ENCODE measurements around the gene HES6.

The HES6 gene

DNA sequence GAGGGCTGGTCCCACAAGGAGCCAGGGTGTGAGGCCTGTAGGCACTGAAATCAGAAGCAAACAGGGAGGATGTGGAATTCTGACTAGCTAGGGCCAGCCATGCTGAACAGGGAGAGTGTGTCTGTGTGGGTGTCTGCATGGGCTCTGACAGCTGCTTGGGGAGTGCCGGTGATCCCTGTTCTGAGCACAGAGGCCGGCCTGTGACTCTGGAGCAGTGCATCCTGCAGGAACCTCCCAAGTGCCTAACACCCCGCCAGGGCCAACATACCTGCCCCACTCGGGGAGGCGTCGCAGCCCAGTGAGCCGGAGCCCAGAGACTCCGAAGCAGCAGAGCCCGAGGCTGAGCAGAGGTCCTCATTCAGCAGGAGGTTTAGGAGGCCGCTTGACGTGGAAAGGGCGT lies 11.5 kb upstream of the HES6 start:
- no peaks in the 10 kb centered on the region for H3K27me3 ChIP-seq (ENCODE audit: insufficient read depth, low read length)
- H3K4me3 ChIP-seq (ENCODE audit: low read length): no peak overlapping the region
- no peaks in the 10 kb centered on the region for H3K4me1 ChIP-seq (ENCODE audit: insufficient read depth, low read length)
- no peaks in the 10 kb centered on the region for H3K9me3 ChIP-seq (ENCODE audit: insufficient read depth, low read depth, low read length)
- WGBS: 97% methylated on average over 12 of the region's 12 CpGs
- no peak overlapping the region for H3K9ac ChIP-seq (ENCODE audit: low read depth, low read length)
- no peak overlapping the region for H3K27ac ChIP-seq (ENCODE audit: low read depth, low read length)
- peaks cover 21% of the 10 kb centered on the region for H3K36me3 ChIP-seq (ENCODE audit: insufficient read depth, low read length)

DNA sequence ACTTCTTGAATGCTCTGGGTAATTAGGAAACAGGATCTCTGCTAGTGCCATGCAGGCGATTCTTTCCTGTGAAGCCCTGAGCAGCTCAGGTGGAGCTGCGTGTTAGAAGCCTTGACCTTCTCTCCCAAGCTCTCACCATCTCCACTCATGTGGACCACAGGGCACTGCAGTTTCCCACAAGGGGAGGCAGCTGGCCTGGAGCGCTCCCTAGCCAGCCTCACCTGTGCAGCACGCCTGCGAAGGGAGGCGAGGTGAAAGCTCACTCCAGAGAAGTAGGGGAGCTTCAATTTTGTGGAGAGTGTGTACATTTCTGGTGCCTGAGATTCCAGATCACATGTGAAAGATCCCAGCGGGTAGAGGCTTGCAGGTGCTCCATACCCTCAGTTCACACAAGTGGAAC lies 11.1 kb upstream of the HES6 start:
- H3K9me3 ChIP-seq (ENCODE audit: insufficient read depth, low read depth, low read length): no peaks in the 10 kb centered on the region
- no peak overlapping the region for H3K27ac ChIP-seq (ENCODE audit: low read depth, low read length)
- H3K27me3 ChIP-seq (ENCODE audit: insufficient read depth, low read length): no peaks in the 10 kb centered on the region

DNA sequence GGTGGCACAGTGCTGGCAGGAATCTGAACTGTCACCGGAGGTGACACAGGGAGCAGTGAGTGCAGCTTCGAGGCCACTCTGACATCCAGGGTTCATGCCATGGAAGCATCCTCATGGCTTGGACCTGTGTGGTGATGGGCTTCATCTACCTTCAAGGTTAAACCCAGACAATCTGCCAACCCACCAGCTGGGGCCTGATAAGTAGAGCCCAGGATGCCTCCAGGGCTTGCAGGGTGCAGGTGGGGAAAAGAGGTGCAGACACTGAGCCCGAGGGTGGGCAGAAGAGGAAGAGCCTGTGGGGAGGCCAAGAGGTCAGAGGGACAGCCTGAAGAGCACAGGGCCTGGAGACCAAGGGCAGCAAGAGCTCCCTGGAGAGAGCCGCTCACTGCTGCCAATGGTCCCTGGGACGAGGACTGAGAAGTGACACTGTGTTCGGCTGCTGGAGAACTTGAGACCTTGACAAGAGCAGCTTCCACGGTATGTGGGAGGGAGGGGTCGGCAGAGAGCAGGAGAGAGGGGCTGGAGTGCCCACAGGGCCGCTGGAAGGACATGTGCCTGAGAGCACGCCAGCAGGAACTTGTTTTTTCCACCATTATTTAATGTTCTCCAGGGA lies 8.1 kb upstream of the HES6 start:
- Histone ChIP-seq H3K27me3 (ENCODE audit: insufficient read depth, low read length) (no peaks in the 10 kb centered on the region), H3K9ac (ENCODE audit: low read depth, low read length) (no peak overlapping the region), H3K4me3 (ENCODE audit: low read length) (no peak overlapping the region), H3K36me3 (ENCODE audit: insufficient read depth, low read length) (peaks cover 3% of the 10 kb centered on the region), H3K4me1 (ENCODE audit: insufficient read depth, low read length) (no peaks in the 10 kb centered on the region), H3K27ac (ENCODE audit: low read depth, low read length) (no peak overlapping the region), H3K9me3 (ENCODE audit: insufficient read depth, low read depth, low read length) (no peaks in the 10 kb centered on the region)
- 87% methylated on average over 9 of the region's 10 CpGs for whole genome bisulfite sequencing

More for the DNA sequence above, 11.1 kb upstream of the HES6 start:
- no peaks in the 10 kb centered on the region for H3K4me1 ChIP-seq (ENCODE audit: insufficient read depth, low read length)
- peaks cover 21% of the 10 kb centered on the region for H3K36me3 ChIP-seq (ENCODE audit: insufficient read depth, low read length)
- WGBS: 91% methylated on average over 7 of the region's 7 CpGs
- H3K4me3 ChIP-seq (ENCODE audit: low read length): no peak overlapping the region
- no peak overlapping the region for H3K9ac ChIP-seq (ENCODE audit: low read depth, low read length)

DNA sequence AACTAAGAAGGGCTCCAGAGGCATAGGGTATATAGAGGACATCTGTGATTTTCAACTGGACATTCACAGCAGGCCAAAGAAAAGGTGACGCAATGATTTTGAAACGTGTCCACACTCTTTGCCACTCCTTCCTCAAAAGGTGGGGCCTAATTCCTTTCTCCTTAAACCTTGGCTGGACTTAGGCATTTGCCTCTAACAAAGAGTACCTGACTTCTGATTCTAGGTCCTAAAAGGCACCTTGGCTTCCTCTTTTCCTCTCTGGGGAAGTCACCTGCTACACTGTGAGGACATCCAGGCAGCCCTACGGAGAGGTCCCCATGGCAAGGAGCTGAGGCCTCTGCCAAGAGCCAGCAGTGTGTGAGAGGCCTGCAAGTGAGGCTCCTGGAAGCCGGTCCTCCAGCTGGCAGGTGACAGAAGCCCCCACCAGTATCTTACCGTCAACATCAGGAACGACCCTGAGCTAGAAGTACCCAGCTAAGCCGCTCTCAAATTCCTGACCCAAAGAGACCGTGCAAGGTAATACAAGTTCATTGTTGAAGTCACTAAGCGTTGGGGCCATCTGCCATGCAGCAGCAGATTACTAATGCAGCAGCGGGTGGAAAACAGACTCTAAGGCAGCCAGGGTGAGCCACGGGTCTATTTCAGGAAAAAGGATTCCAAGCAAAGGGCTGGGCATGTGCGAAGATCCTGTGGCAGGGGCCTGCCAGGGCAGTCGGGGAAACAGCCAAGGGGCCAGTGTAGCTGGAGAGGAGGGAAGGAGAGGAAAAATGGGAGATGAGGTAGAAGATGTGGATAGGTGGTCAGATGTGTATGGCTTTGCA lies 7.4 kb upstream of the HES6 start:
- Histone ChIP-seq H3K4me1 (ENCODE audit: insufficient read depth, low read length) (no peaks in the 10 kb centered on the region), H3K27me3 (ENCODE audit: insufficient read depth, low read length) (peaks cover under 1% of the 10 kb centered on the region; the same call in 1 of the 2 replicates), H3K36me3 (ENCODE audit: insufficient read depth, low read length) (no peaks in the 10 kb centered on the region; the same call in none of the 2 replicates), H3K9me3 (ENCODE audit: insufficient read depth, low read depth, low read length) (no peaks in the 10 kb centered on the region), H3K9ac (ENCODE audit: low read depth, low read length) (no peak overlapping the region), H3K27ac (ENCODE audit: low read depth, low read length) (no peak overlapping the region), H3K4me3 (ENCODE audit: low read length) (no peak overlapping the region)
- WGBS: 93% methylated on average over 13 of the region's 13 CpGs

DNA sequence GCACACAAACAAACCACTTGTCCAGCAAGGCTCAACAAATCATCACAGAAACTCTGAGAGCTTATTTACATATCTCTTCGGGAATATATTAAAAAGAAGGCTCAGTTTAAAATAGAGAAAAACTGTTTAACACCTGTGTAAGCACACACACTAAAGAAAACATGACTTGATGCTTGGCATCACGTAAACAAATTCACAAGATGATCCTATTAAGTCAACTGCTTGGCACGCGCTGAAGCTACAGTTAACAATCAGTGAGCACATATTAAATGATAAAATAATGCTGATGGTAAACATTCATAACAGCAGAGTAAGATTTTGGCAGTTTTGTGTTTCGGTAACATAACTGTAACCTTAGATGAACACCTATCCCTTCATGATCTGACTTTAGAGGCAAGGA lies 4.3 kb upstream of the HES6 start:
- Histone ChIP-seq H3K9me3 (ENCODE audit: insufficient read depth, low read depth, low read length) (no peaks in the 10 kb centered on the region), H3K9ac (ENCODE audit: low read depth, low read length) (no peak overlapping the region), H3K27ac (ENCODE audit: low read depth, low read length) (no peak overlapping the region), H3K4me3 (ENCODE audit: low read length) (no peak overlapping the region), H3K4me1 (ENCODE audit: insufficient read depth, low read length) (no peaks in the 10 kb centered on the region), H3K36me3 (ENCODE audit: insufficient read depth, low read length) (no peaks in the 10 kb centered on the region; the same call in 1 of the 2 replicates), H3K27me3 (ENCODE audit: insufficient read depth, low read length) (peaks cover 24% of the 10 kb centered on the region)
- 99% methylated on average over 5 of the region's 5 CpGs for WGBS

DNA sequence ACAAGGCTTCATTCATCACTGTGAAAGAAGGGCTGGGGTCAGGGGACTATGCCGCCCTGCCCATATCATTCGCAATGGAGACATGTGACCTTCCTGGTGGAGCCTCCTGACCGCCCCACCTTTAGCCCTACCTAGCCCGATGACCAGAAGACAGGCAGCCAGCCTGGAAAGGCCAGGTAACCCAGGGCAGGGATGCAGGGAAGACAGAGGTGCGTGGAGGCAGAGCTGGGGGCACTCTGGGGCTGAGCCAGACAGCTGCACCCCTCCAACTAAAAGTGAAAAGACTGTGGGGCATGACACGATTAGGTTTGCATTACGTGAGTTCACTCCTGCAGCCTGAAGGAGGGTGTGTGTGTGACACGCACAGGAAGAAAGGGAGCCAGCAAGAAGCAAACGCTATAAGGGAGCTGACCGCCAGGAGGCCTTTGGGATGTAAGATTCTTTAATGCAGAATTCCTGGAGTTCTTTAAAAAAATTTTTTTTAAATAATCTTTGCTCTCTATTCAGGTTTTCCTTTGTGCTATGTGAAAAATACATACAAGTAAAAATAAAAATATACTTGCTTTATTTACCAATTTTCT lies 3.7 kb upstream of the HES6 start:
- 90% methylated on average over 10 of the region's 10 CpGs for WGBS
- Histone ChIP-seq H3K27ac (ENCODE audit: low read depth, low read length) (no peak overlapping the region), H3K27me3 (ENCODE audit: insufficient read depth, low read length) (peaks cover 30% of the 10 kb centered on the region), H3K9me3 (ENCODE audit: insufficient read depth, low read depth, low read length) (0 out of 2 replicates have a peak, but pooled peaks cover 5% of the 10 kb centered on the region), H3K4me3 (ENCODE audit: low read length) (no peak overlapping the region), H3K4me1 (ENCODE audit: insufficient read depth, low read length) (no peaks in the 10 kb centered on the region), H3K9ac (ENCODE audit: low read depth, low read length) (no peak overlapping the region), H3K36me3 (ENCODE audit: insufficient read depth, low read length) (no peaks in the 10 kb centered on the region; the same call in 1 of the 2 replicates)

DNA sequence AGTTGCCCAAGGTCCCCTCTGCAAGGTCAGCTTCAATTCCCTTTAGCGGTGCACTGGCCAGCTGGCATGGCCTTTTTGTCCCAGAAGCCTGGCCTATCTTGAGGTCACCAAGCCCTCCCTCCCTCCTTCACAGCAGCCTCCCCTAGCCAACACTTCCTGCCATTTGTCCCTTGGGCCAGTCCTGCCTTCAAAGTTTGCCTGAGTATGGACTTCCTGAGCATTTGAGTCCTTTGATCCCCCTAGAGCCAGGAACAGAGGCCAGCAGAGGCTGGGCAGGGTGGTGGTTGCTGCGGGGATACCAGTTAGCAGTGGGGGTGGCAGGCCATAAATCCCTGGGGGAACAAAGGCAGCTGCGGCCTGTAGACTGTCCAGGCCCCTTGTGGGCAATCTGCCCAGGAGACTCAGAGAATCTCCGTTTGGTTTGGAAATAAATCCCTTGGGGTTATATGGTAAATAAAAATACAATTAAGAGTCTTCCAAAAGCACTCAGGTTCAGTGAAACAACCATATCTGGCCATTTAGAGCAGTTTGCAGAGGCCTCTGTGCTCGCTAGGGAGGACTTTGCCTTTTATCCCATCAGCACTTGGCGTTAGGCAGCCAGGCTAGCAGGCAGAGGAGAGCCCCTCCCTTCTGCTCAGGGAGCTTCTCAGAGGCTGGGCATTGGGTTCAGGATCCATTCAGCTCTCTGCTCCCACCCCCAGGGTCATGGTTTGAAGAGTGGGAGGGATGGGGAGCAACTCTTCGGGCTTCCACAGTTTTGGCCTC lies 3.1 kb upstream of the HES6 start:
- Histone ChIP-seq H3K36me3 (ENCODE audit: insufficient read depth, low read length) (no peaks in the 10 kb centered on the region; the same call in 1 of the 2 replicates), H3K4me1 (ENCODE audit: insufficient read depth, low read length) (no peaks in the 10 kb centered on the region), H3K9ac (ENCODE audit: low read depth, low read length) (no peak overlapping the region), H3K4me3 (ENCODE audit: low read length) (no peak overlapping the region), H3K9me3 (ENCODE audit: insufficient read depth, low read depth, low read length) (0 out of 2 replicates have a peak, but pooled peaks cover 5% of the 10 kb centered on the region), H3K27ac (ENCODE audit: low read depth, low read length) (no peak overlapping the region), H3K27me3 (ENCODE audit: insufficient read depth, low read length) (peaks cover 37% of the 10 kb centered on the region)
- WGBS: 86% methylated on average over 7 of the region's 7 CpGs

DNA sequence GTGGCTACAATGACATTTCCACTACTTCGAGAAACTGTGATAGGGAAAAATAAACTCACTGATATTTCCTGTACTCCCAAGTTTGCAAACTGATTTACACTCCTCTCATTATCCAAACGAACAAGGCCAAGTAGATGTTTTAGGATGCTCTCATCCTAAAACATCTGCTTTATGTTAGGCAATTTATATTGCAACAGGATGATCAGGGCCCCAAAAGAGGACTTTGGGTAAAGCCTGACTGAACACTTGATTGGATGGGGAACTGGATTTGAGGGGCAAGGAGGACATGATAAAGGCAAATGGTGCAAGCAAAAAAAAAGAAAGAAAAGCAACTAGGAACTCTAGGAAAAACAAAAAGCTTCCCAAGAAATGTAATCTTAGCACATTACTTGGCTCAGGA lies 2.1 kb upstream of the HES6 start:
- Histone ChIP-seq H3K27ac (ENCODE audit: low read depth, low read length) (no peak overlapping the region), H3K4me3 (ENCODE audit: low read length) (no peak overlapping the region), H3K27me3 (ENCODE audit: insufficient read depth, low read length) (peaks cover 46% of the 10 kb centered on the region), H3K4me1 (ENCODE audit: insufficient read depth, low read length) (no peaks in the 10 kb centered on the region), H3K36me3 (ENCODE audit: insufficient read depth, low read length) (no peaks in the 10 kb centered on the region; the same call in 1 of the 2 replicates), H3K9ac (ENCODE audit: low read depth, low read length) (no peak overlapping the region), H3K9me3 (ENCODE audit: insufficient read depth, low read depth, low read length) (0 out of 2 replicates have a peak, but pooled peaks cover 5% of the 10 kb centered on the region)
- 90% methylated on average over 2 of the region's 2 CpGs for WGBS

DNA sequence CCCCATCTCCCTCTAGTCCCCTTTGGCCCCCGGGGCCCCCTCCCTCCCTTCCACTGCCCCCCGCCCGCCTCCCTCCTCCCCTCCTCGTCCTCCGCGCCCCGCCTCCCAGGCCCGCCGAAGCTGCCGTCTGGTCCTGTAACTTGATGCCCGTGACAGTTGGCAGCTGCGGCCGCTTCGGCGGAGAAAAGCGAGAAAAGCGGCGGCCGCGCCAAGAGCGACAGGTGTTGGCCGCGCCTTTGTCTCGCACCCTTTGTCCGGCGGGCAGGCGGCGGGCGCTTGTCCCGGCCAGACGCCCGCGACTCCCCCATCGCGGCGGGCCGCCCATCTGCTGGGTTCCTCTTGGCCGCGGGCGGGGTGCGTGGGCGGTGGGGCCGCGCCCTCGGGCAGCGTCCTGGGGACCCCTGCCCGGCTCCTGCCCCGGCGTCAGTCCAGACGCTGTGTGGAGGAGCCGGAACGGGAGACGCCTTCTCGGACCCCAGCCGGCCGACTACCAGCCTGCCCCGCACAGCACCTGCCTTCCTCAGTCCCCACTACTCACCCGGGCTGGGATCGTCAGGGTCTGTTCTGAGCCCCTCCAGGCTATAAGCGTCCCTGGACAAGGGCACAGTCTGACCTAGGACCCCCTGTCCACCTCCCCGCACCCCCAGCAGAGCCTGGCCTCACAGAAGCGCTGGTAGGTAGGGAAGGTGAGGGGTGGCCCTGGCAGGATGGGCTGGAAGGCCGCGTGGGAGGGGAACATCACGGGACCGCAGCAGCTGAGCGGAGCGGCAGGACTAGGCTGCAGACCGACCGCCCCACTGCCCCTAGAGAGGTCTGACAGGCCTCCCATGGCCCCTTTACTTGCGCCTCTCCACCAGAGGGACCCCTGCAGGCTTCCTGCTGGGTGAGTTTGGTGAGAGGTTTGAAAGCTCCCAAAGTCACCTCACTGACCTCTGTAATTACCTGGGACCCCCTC lies 1.2 kb upstream of the HES6 start:
- Histone ChIP-seq H3K9ac (ENCODE audit: low read depth, low read length) (peak overlapping the region; percentile 25; the same call in 1 of the 2 replicates), H3K4me1 (ENCODE audit: insufficient read depth, low read length) (no peaks in the 10 kb centered on the region), H3K36me3 (ENCODE audit: insufficient read depth, low read length) (no peaks in the 10 kb centered on the region; the same call in 1 of the 2 replicates), H3K4me3 (ENCODE audit: low read length) (peak overlapping the region; percentile 48), H3K27me3 (ENCODE audit: insufficient read depth, low read length) (peaks cover 55% of the 10 kb centered on the region), H3K9me3 (ENCODE audit: insufficient read depth, low read depth, low read length) (0 out of 2 replicates have a peak, but pooled peaks cover 5% of the 10 kb centered on the region), H3K27ac (ENCODE audit: low read depth, low read length) (no peak overlapping the region; the same call in 1 of the 2 replicates)
- WGBS: 6% methylated on average over 68 of the region's 71 CpGs

DNA sequence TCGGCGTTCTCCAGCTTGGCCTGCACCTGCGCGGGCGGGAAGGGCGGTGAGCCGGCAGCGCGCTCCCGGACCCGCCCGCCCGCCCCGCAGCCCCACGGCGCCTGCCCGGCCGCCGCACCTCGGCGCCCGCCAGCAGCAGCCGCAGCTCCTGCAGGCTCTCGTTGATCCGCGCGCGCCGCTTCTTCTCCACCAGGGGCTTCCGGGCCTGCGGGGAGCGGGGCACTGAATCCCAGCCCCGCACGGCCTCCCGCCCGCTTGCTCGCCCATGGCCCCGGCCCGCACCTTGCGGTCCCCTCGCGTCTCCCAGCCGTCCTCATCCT lies 335 bp downstream of the HES6 start:
- Histone ChIP-seq H3K9me3 (ENCODE audit: insufficient read depth, low read depth, low read length) (0 out of 2 replicates have a peak, but pooled peaks cover 5% of the 10 kb centered on the region), H3K4me3 (ENCODE audit: low read length) (peak overlapping the region; percentile 69), H3K9ac (ENCODE audit: low read depth, low read length) (peak overlapping the region; percentile 65), H3K27me3 (ENCODE audit: insufficient read depth, low read length) (peaks cover 68% of the 10 kb centered on the region), H3K4me1 (ENCODE audit: insufficient read depth, low read length) (no peaks in the 10 kb centered on the region), H3K36me3 (ENCODE audit: insufficient read depth, low read length) (no peaks in the 10 kb centered on the region), H3K27ac (ENCODE audit: low read depth, low read length) (no peak overlapping the region)
- under 1% methylated on average over 43 of the region's 43 CpGs for WGBS

Measured in HUES64 (cell line).